ENCODE measurements around the gene GAK.

GAK gene

DNA sequence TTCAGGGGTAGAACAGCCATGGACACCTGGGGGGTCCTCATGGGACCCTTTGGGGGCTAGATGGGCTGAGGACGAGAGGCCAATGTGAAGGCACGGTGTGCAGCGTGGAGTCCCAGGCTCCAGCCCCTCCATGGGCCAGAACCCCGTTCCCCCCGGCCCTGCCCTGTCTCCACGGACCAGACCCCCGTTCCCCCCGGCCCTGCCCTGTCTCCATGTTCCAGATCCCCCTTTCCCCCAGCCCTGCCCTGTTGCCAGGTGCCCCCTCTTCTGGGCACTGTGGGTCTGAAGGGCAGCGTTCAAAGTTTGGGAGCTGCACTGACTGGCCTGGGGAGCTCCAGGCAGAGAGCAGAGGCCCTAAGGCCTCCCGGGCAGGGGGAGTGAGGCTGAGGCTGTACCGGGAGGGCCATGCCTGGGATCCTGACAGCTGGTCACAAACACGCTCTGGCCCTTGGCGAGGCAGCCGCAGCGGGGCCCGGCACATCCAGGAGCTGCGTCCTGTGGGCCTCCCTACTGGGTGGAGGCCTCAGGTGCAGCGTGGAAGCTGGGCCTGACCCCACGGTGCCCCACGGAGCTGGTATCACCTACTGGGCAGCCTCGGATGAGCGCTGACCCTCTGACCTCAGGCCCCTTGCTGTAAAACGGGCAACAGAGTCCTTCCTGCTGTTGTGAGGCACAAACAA is 32.4 kb upstream of the GAK start:
- DNase-seq (ENCODE audit: low read depth in 2 of 2): no peak

DNA sequence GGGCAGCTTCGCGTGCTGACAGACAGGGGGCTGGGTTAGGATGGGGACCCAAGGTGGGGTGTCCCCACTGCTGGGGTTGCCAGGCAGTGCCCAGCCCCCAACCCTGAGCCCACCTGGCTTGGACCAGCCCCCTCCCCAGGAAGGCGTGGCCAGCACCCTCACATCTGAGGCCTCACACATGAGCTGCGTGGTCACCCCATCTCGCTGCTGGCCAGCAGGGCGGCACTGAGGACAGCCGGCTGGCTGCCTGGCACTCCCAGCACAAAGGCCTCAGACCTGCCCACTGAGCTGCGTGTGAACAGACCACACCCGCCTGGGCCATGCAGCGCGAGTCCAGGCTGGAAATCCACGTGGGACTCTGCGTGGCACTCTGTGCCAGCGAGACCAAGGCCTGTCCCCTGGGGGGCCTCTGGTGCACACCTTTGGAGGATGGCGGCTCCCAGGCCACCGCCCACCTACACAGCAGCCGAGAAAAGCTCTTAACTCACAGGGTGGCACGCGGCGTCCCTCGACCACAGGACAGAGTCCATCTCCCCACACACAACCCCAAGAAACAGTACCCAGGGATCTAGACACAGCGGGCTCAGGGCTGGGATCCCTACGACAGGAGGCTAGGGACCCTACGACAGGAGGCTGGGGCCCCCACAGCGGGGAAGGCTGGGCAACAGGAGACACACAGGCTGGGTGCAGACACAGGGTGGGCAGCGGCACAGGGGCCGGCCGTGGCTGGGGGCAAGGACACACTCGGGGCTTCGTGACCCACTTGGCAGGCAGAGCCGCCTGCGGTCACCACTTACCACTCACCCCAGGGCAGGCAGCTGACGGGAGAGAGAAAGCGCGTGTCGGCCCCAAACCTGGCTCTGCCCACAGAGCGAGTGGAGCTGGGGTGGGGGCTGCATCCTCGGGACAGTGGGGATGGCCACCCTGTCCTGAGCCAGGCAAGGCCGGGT is 31.4 kb upstream of the GAK start:
- no peak for DNase-seq (ENCODE audit: low read depth in 2 of 2)

DNA sequence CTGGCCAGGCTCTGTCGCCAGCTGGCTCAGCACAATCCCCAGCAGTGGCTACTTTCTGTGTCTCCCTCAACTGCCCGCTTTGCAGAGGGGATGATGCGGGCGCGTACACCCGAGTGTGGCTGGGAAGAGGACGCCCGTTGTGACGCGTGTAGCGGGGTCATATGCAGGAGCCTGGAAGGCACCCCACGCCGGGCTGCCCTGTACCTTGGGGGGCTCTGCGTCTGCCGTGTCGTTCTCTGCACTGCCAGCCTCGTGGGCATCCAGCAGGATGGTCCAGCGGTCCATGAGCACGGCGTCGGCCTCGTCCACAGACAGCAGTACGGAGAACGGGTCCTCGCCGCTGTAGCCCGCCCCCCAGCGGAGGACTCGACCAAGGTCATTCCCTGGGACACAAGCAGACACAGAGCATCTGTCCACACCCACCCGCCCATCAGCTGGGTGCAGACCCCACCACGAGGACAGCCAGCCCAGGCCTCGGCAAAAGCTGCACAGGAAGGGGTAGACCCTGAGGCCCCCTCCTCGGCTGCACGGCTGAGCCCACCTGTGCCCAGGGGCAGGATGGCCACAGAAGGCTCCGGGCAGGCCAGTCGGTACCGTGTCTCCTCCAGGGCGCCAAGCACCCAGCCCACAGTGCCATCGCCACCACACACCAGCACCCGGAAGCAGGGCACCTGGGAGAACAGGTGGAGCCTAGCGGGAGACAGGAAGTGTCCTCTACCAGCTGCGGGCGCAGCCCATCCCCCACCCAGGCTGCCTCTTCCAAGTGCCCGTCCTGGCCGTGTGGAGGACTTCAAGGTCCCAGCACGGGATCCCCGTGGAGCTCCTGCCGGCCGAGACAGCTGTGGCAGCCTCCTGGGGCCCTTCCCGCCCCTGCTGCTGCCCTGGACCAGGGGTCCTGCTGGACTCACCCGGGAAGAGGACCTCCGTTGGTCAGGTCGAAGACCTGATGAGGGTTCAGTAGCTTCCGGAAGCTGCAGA is 30.4 kb upstream of the GAK start:
- DNase-seq (ENCODE audit: low read depth in 2 of 2): no peak

- no peak for DNase-seq (ENCODE audit: low read depth in 2 of 2)
Measured at GRCh38 chr4:961351-962230, 29.5 kb upstream of the GAK start.

DNA sequence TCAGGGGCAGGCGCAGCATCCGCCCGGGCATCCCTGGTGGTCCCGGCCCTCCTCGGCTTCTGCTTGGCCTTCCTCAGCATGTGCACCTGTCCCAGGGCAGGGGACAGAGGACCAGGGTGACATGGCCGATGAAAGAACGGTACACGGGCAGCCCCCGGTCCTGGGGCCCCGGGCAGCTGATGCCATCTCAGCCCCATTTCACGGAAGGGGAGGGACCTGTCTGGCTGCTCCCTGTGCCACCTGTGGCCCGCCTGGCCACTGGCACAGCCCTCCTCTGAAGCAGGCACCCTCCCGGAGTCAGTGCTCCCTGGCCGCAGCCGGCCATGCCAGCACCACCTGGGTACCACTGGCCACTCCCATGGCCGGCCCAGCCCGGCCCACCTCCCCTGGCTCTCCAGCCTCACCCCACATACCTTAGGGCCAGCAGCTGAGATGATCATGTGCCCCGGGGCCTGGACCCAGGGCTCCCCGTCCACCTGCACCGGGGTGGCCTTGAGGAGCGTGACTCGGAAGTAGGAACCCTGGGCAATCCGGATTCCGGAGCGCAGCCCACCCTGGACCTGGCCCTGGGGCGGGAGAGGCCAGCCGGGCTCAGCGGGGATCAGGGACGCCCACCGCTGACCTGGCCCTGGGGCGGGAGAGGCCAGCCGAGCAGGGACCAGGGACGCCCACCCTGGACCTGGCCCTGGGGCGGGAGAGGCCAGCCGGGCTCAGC is 28.7 kb upstream of the GAK start:
- DNase-seq (ENCODE audit: low read depth in 2 of 2): no peak

DNA sequence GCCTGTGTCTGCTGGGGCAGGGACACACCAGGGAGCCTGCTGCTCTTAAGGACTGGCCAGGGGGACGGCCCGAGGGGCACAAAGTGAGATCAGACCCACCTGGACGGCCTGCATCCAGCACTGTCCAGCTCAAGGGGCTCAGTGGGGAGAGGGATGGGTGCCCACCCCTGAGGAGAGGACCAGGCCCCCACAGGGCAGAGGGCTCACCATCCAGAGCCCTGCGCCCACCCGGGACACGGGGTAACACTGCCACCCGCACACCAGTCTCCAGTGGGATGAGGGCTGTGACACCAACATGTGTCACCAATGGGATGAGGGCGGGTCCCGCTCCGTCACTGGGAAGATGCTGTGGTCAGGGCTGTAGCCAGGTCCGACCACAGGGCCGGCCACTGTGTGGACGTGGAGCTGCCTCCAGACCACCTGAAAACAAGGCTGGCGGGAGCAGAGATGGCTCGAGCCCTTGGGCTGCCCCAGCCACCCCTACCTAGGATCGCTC is 28.1 kb upstream of the GAK start:
- no peak for DNase-seq (ENCODE audit: low read depth in 2 of 2)

DNA sequence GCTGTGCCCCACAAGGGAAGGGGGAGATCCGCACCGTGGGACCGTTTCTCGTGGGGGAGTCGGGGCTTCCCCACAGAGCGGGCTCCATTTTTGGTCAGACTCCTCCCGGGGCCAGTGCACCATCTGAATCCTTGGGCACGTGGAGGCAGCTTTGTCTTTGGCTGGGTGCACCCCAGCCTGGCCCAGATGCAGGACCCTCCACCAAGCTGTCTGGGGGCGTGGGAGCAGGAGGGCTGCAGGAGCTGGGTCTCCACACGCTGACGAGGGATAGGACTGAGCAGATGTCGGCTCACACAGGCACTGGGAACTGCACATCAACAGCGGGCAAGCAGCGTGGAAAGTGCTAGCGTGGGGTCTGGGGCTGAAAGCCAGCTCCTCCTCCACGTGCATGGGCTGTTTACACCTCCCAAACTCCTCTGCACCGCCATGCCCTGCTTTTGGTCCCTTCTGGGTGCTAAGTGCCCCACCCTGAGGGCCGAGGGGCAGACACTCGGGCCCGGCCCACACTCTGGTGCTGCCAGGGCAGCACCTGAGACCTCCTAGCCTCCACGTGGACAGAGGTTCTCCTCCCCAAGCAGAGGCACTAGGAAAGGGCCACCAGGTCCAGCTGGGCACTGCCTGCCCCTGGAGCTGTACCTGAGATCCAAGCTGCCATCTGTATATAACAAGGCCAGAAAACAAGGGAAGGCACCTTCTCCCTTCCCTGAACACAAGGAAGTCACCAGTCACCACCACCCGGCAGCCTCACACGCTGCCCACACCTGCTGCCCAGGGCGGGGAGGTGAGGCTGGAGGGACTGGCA is 27.4 kb upstream of the GAK start:
- DNase-seq (ENCODE audit: low read depth in 2 of 2): no peak

- no peak for DNase-seq (ENCODE audit: low read depth in 2 of 2)
Measured at GRCh38 chr4:958696-959337, 26.7 kb upstream of the GAK start.

- DNase-seq (ENCODE audit: low read depth in 2 of 2): no peak
Measured at GRCh38 chr4:958314-958665, 26.2 kb upstream of the GAK start.

DNA sequence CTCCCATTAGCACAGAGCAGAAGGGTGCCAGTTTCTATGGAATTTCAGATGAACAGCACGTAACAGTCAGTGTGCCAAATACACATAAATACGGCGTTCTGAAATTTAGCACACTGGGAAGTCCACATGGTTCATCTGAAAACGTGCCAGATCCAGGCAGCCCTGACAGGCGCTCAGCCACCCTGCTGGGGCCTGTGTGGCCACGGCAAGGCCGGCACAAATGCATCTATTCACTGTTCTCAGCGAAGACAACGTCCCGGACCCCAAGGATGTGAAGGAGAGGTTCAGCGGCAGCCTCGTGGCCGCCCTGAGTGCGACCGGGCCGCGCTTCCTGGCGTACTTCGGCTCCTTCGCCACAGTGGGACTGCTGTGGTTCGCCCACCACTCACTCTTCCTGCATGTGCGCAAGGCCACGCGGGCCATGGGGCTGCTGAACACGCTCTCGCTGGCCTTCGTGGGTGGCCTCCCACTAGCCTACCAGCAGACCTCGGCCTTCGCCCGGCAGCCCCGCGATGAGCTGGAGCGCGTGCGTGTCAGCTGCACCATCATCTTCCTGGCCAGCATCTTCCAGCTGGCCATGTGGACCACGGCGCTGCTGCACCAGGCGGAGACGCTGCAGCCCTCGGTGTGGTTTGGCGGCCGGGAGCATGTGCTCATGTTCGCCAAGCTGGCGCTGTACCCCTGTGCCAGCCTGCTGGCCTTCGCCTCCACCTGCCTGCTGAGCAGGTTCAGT is 25.6 kb upstream of the GAK start:
- no peak for DNase-seq (ENCODE audit: low read depth in 2 of 2)

GRCh38 chr4:957231-957580 is 25.1 kb upstream of the GAK start:
- DNase-seq (ENCODE audit: low read depth in 2 of 2): no peak

DNA sequence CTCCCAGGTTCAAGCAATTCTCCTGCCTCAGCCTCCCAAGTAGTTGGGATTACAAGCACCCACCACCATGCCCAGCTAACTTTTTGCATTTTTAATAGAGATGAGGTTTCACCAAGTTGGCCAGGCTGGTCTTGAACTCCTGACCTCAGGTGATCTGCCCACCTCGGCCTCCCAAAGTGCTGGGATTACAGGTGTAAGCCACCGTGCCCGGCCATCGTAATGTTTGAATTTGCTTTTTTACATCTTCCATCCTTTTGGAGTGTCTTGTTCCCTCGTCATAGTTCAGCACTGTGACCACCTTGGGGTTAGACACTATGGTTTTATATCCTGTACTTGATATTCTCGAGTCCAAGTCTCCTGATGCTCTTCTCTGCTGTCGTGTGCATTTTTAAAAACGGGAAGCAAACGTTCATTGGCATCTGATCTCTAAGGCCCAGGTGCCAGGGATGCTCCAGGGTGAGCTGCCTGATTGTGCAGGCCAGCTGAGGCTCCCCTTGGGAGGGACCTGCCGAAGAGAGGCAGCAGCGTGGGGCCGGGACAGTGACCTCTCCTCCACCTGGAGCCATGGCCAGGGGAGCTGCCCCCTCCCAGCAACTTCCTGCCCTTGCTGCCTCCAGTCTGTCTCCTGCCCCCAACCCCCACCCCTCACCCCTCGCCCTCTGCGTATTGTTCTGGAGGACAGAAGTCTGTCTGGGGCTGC is 24.6 kb upstream of the GAK start:
- DNase-seq (ENCODE audit: low read depth in 2 of 2): no peak

DNA sequence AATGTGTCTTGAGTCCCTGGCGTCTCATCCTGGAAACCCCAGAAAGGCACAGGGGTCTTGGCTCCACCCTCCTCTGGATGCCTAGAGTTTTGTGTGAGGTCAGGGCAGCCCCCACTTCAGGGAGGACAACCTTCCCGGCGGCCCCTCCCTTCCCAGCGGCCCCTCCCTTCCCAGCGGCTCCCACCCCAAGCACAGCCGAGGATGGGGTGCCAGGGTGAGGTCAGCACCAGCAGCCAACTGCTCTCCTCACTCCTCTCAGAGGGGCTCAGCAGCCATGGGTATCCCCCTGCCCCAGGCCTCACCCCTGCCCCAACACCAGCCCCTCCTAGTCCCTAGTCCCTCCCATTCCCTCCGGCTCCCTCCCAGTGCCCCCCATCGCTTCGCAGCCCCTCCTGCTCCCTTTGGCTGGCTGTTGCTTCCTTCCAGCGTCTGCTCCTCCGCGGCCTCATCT is 23.8 kb upstream of the GAK start:
- DNase-seq (ENCODE audit: low read depth in 2 of 2): no peak

DNA sequence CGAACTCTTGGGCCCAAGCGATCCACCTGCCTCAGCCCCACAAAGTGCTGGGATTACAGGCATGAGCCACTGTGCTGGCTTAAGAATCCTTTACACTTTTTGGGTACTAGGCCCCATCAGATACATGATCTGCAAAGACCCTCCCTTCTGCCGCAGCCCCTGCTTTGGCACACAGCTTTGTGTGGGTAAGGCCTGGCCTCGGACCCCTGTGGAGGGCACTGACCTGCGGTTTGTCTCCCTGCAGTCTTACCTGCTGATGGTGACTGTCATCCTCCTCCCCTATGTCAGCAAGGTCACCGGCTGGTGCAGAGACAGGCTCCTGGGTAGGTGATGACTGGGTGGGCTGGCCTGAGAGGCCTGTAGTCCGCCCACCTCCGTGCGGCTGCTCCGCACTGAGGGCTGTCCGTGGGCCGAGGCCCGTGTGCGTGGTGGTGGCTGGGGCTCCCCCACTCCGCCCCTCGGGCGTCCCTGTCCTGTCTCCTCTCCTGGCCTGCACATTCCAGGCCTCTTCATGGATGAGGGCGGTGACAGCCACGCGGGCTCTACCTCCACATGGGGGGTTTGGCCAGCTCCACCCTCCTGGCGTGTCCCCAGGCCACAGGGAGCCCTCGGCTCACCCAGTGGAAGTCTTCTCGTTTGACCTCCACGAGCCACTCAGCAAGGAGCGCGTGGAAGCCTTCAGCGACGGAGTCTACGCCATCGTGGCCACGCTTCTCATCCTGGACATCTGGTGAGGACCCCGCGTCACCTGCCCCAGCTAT is 23.2 kb upstream of the GAK start:
- no peak for DNase-seq (ENCODE audit: low read depth in 2 of 2)

DNA sequence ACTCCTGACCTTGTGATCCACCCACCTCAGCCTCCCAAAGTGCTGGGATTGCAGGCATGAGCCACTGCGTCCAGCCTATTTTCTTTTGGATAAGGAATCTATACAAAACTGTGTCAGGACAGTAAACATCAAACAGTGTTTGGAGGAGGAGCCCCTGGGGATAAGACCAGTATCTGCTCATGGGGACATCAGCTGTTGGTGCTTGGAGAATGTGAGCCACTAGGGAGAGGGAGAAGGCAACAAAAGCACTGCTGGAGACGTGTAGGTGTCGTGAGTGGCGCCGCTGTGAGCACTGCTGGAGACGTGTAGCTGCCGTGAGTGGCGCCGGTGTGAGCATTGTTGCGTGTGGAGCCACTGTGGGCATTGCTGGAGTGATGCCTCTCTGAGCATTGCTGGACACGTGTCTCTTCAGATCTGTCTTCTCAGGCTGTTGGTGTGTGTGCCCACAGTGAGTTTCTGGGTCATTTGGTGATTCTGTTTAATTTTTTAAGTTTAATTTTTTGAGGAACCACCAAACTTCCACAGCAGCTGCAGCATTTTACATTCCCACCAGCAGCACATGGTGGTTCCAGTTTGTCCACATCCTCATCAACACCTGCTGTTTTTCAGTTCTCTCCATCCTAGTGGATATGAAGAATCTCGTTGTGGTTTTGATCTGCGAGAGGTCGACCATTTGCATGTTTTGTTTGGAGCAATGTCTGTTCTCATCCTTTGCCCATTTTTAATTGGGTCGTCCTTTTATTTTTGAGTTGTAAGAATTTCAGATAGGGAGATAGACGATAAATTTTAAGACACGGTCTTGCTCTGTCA is 22.3 kb upstream of the GAK start:
- no peak for DNase-seq (ENCODE audit: low read depth in 2 of 2)

GRCh38 chr4:953574-953915 is 21.4 kb upstream of the GAK start:
- DNase-seq (ENCODE audit: low read depth in 2 of 2): no peak

All from fibroblast of skin of left biceps (primary cell).